Liver (tissue), 9 donors: ENCODE data around the gene SESN3. TPM values are rescaled to one million over a fixed set of nuclear protein-coding genes. Genes with fewer than 3 reads are reported as not detected.

Source experiments
- DNase-seq: peaks from one replicate; pipeline ENCODE4 v3.0.0-alpha.2; 2017; ENCODE audit warnings: low spot score
- H3K27ac ChIP-seq, 2 donors: one replicate each; pipeline ENCODE4 v1.7.0; 2013; ENCODE audit warnings: inconsistent platforms in 2 of 2, low read length in 2 of 2, control low read depth in 1 of 2, low read depth in 1 of 2, mild to moderate bottlenecking in 1 of 2
- H3K27me3 ChIP-seq, 4 donors: one replicate each; pipeline versions ENCODE4 v1.6.1 to v1.7.0; 2013; ENCODE audit warnings: low read length in 3 of 4, inconsistent platforms in 1 of 4, mild to moderate bottlenecking in 1 of 4, moderate library complexity in 1 of 4; ENCODE audit not compliant: control insufficient read depth in 4 of 4, insufficient read depth in 4 of 4
- H3K36me3 ChIP-seq, 4 donors: one replicate each; pipeline versions ENCODE4 v1.6.1 to v1.7.0; 2013; ENCODE audit warnings: low read length in 3 of 4, mild to moderate bottlenecking in 3 of 4, low read depth in 1 of 4, moderate library complexity in 1 of 4; ENCODE audit not compliant: control insufficient read depth in 4 of 4, insufficient read depth in 3 of 4
- H3K4me1 ChIP-seq, 4 donors: one replicate each; pipeline versions ENCODE4 v1.6.1 to v1.7.0; 2013; ENCODE audit warnings: low read length in 3 of 4, mild to moderate bottlenecking in 3 of 4, moderate library complexity in 1 of 4; ENCODE audit not compliant: control insufficient read depth in 4 of 4, insufficient read depth in 4 of 4
- H3K4me3 ChIP-seq, 3 donors: one replicate each; pipeline versions ENCODE4 v1.6.1 to v1.7.0; 2013; ENCODE audit warnings: low read length in 3 of 3, control low read depth in 1 of 3, low read depth in 1 of 3, mild to moderate bottlenecking in 1 of 3
- H3K9ac ChIP-seq, 2 donors: one replicate each; pipeline ENCODE4 v1.7.0; 2013; ENCODE audit warnings: low read length in 2 of 2, mild to moderate bottlenecking in 2 of 2, moderate library complexity in 2 of 2, control low read depth in 1 of 2, low read depth in 1 of 2
- H3K9me3 ChIP-seq, 4 donors: one replicate each; pipeline versions ENCODE4 v1.6.1 to v1.7.0; 2013; ENCODE audit warnings: low read length in 3 of 4; ENCODE audit not compliant: control insufficient read depth in 4 of 4
- ATF3 ChIP-seq: IDR thresholded peaks from 2 replicates; pipeline ENCODE4 v1.6.1; 2016; ENCODE audit warnings: antibody characterized with exemption
- CTCF ChIP-seq: fragments of 150-350 bp; IDR thresholded peaks from 2 replicates; pipeline ENCODE4 v1.5.1; 2017; ENCODE audit warnings: improper control_type of control experiment, low read depth, low read length; ENCODE audit not compliant: missing input control
- EGR1 ChIP-seq, 2 donors: IDR thresholded peaks; 2 replicates each; pipeline ENCODE4 v1.6.1; 2016 to 2018; ENCODE audit warnings: antibody characterized with exemption in 2 of 2, low read depth in 2 of 2
- FOXA2 ChIP-seq: IDR thresholded peaks from 2 replicates; pipeline ENCODE4 v1.6.1; 2016; ENCODE audit warnings: antibody characterized with exemption
- HNF4A ChIP-seq, 2 donors: conservative IDR thresholded peaks; 2 replicates each; pipeline ENCODE4 v1.6.1; 2016; ENCODE audit warnings: antibody characterized with exemption in 2 of 2, mild to moderate bottlenecking in 2 of 2
- HNF4G ChIP-seq: IDR thresholded peaks from 2 replicates; pipeline ENCODE4 v1.6.1; 2016; ENCODE audit warnings: antibody characterized with exemption
- JUND ChIP-seq, 2 donors: IDR thresholded peaks; 2 replicates each; pipeline ENCODE4 v1.6.1; 2016; ENCODE audit warnings: antibody characterized with exemption in 2 of 2
- MAX ChIP-seq: IDR thresholded peaks from 2 replicates; pipeline ENCODE4 v1.6.1; 2016; ENCODE audit warnings: antibody characterized with exemption
- NR2F2 ChIP-seq: IDR thresholded peaks from 2 replicates; pipeline ENCODE4 v1.6.1; 2016; ENCODE audit warnings: antibody characterized with exemption
- RAD21 ChIP-seq, 2 donors: IDR thresholded peaks; 2 replicates each; pipeline ENCODE4 v1.6.1; 2016; ENCODE audit warnings: antibody characterized with exemption in 2 of 2, mild to moderate bottlenecking in 2 of 2
- RXRA ChIP-seq, 2 donors: IDR thresholded peaks; 2 replicates each; pipeline ENCODE4 v1.6.1; 2017 to 2018; ENCODE audit warnings: antibody characterized with exemption in 2 of 2, mild to moderate bottlenecking in 1 of 2
- SP1 ChIP-seq: IDR thresholded peaks from 2 replicates; pipeline ENCODE4 v1.6.1; 2018; ENCODE audit warnings: antibody characterized with exemption, mild to moderate bottlenecking
- TAF1 ChIP-seq: conservative IDR thresholded peaks from 2 replicates; pipeline ENCODE4 v1.6.1; 2016; ENCODE audit warnings: antibody characterized with exemption, mild to moderate bottlenecking
- ZBTB33 ChIP-seq: IDR thresholded peaks from 2 replicates; pipeline ENCODE4 v1.6.1; 2016; ENCODE audit warnings: antibody characterized with exemption
- WGBS: extraction: QIAGEN DNeasy Blood & Tissue Kit; methylation state at CpG from one replicate; pipeline ENCODE4 v1.1.7; 2013; 5-methylcytosine and 5-hydroxymethylcytosine counted together
- polyA plus RNA-seq, 2 donors: library from polyadenylated mRNA; stranded (reverse) in 1 of 2; unstranded in 1 of 2; fragments of 200-250 nt in 1 of 2; fragments of >200 nt in 1 of 2; fragmentation: Nextera tagmentation in 1 of 2; extraction: Ambion mirVana in 1 of 2; gene quantifications; one replicate each; pipeline versions ENCODE4 v1.2.1 to v1.2.3, GENCODE V29; 2013 to 2015
- total RNA-seq, 2 donors: library from RNA; depleted of rRNA; stranded (reverse); fragments of >200 nt; gene quantifications; one replicate each; pipeline ENCODE4 v1.2.3, GENCODE V29; 2014
- donor health status: healthy.
- donor health status: healthy.
- donor health status: healthy.
- donor health status: healthy.
- donor health status: healthy.

SESN3 gene
- total and polyA plus RNA-seq, 4 donors: 0.85 to 46.6 (median 2.6) TPM

GRCh38 chr11:95156133-95156721 lies 74.8 kb downstream of the SESN3 start:
- TF ChIP-seq ZBTB33: no peak
- no peak for TF ChIP-seq RXRA (IDR thresholded peaks at IDR 0.05)
- TF ChIP-seq ATF3: no peak
- TF ChIP-seq JUND (IDR thresholded peaks at IDR 0.05): no peak
- TF ChIP-seq FOXA2: no peak
- no peak for TF ChIP-seq HNF4G
- no peak for TF ChIP-seq TAF1
- no peak for TF ChIP-seq RAD21 (IDR thresholded peaks at IDR 0.05)
- TF ChIP-seq MAX: no peak
- whole genome bisulfite sequencing: 91% methylated on average over 5 of the region's 5 CpGs
- Histone ChIP-seq H3K27ac (no peak overlapping the region), H3K9ac (no peak overlapping the region), H3K36me3 (no peaks in the 10 kb centered on the region), H3K27me3 (no peaks in the 10 kb centered on the region), H3K4me1 (peaks cover 0 to 17% (median 5%) of the 10 kb centered on the region in 4 donors), H3K4me3 (no peak overlapping the region), H3K9me3 (no peaks in the 10 kb centered on the region)
- DNase-seq: no peak

GRCh38 chr11:95155385-95155784 lies 75.6 kb downstream of the SESN3 start:
- H3K4me1 ChIP-seq: peaks cover 0 to 24% (median 9%) of the 10 kb centered on the region in 4 donors
- H3K27me3 ChIP-seq: no peaks in the 10 kb centered on the region
- H3K9ac ChIP-seq: no peak overlapping the region
- H3K27ac ChIP-seq: no peak overlapping the region
- H3K9me3 ChIP-seq: no peaks in the 10 kb centered on the region
- 96% methylated on average over 4 of the region's 4 CpGs for WGBS
- TF ChIP-seq RXRA (IDR thresholded peaks at IDR 0.05) (no peak), ZBTB33 (no peak), FOXA2 (no peak), MAX (no peak), NR2F2 (no peak), EGR1 (IDR thresholded peaks at IDR 0.05; ENCODE audit: low read depth in 2 of 2) (no peak), HNF4A (conservative IDR thresholded peaks at IDR 0.05) (no peak), TAF1 (no peak)
- H3K4me3 ChIP-seq: no peak overlapping the region
- DNase-seq: no peak
- no peaks in the 10 kb centered on the region for H3K36me3 ChIP-seq

GRCh38 chr11:95154514-95154913 lies 76.5 kb downstream of the SESN3 start:
- Histone ChIP-seq H3K4me1 (peaks cover 0 to 25% (median 13%) of the 10 kb centered on the region in 4 donors), H3K9me3 (no peaks in the 10 kb centered on the region), H3K27ac (no peak overlapping the region), H3K4me3 (no peak overlapping the region), H3K27me3 (no peaks in the 10 kb centered on the region), H3K36me3 (no peaks in the 10 kb centered on the region), H3K9ac (no peak overlapping the region)
- peak; percentile 70 for DNase-seq
- peak; percentile 52 for TF ChIP-seq CTCF
- no peak for TF ChIP-seq SP1
- peak; percentile 88 to 92 for TF ChIP-seq RAD21 (IDR thresholded peaks at IDR 0.05)
